CD4-positive, alpha-beta T cell treated with Interferon gamma for 1 hour (primary cell): ENCODE measurements around the gene ACAP3.

Source experiments
- DNase-seq: peaks from one replicate; pipeline ENCODE4 v3.0.0-alpha.2; 2020

Gene ACAP3

GRCh38 chr1:1307923-1308755 is at the start of gene ACAP3, which contains the start of gene PUSL1:
Gene ACAP3 (minus strand): TSS chr1:1307930. CDS start chr1:1307815, 115 bp downstream.
Gene PUSL1 (plus strand): TSS chr1:1308597. CDS start chr1:1308644, 47 bp downstream.
- peak; percentile 90 for DNase-seq

GRCh38 chr1:1356796-1357401 is 49.2 kb upstream of the ACAP3 start:
- DNase-seq, result no peak

DNA sequence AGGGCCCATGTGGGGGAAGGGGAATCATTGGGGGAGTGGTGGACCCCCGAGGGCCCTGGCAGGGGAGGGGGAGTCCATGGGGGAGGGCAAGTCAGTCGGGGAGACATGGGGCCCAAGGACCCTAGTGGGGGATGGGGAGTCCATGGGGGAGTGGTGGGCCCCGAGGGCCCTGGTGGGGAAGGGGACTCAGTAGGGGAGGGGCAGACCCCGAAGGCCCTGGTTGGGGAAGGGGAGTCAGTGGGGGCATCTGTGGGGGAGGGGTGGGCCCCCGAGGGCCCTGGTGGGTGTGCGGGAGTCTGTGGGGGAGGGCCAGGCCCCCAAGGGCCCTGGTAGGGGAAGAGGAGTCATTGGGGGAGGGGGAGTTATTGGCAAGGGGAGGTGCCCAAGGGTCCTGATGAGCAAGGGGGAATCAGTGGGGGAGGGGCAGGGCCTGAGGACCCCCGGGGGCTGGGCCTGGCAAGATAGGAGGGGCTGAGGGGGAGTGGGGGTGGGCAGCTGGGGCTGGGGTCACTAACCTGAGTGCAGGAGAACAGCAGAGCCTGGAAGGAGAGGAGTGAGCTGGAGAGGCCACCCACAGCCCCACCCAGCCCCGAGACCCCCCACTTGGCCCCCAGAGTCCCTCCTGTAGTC is 48.6 kb upstream of the ACAP3 start:
- DNase-seq, result no peak

DNA sequence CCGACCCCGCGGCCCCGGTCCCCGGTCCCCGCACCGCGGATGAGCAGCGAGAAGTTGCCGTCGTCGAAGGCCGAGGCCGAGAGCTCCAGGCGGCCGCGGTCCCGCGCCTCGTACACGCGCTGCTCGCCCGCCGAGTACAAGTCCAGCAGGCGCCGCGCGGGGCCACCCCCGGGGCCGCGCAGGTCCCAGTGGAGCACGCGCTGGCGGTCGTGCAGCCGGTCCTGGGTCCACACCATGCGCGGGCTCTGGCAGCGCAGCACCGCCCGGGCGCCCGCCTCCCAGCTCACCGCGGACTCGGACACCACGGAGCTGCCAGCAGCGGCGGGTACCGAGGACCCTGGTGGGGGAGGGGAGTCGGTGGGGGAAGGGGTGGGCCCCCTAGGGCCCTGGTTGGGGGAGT is 47.7 kb upstream of the ACAP3 start:
- DNase-seq, result no peak

DNA sequence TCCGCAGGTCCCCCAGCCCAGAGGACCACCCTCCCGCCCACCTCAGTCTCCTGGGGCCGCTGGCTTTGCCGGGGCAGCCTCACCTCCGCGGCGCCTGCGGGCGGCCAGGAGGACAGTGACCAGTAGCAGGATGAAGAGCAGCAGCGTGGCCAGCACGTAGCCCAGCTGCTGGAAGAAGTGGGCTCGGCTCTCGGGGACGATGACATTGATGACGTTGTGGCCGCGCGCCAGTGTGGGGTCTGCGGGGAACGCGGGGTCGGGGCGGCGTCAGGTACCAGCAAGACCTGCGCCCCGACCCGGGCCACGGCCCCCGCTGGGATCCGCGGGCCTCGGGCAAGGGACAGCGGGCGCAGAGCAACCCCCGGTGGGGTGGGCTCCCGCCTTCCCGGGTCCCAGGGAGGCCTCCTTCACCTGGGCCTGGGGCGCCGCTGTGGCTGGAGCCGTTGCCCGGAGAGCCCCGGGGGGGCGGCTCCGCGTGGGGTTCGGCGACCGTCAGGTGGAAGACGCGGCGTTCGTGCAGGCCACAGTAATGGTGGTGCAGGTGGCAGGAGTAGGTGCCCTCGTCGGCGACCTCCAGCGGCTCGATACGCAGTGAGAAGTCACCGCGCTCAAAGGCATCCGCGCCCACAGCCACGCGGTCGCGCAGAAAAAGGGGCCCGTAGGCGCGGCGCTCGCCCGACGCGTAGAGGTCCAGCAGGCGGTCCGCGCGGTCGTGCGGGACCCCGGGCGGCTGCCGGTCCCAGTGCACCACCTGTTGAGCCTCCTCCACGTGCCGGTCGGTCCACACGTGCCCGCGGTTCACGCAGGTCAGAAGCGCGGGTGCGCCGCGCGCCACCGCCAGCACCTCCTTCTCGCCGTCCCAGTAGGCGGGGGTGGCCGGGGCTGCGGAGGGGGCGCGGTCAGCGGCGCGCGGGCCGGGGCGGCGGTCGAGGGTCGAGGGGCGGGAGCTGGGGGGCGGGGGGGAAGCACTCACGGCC is 46.8 kb upstream of the ACAP3 start:
- DNase-seq, result no peak

DNA sequence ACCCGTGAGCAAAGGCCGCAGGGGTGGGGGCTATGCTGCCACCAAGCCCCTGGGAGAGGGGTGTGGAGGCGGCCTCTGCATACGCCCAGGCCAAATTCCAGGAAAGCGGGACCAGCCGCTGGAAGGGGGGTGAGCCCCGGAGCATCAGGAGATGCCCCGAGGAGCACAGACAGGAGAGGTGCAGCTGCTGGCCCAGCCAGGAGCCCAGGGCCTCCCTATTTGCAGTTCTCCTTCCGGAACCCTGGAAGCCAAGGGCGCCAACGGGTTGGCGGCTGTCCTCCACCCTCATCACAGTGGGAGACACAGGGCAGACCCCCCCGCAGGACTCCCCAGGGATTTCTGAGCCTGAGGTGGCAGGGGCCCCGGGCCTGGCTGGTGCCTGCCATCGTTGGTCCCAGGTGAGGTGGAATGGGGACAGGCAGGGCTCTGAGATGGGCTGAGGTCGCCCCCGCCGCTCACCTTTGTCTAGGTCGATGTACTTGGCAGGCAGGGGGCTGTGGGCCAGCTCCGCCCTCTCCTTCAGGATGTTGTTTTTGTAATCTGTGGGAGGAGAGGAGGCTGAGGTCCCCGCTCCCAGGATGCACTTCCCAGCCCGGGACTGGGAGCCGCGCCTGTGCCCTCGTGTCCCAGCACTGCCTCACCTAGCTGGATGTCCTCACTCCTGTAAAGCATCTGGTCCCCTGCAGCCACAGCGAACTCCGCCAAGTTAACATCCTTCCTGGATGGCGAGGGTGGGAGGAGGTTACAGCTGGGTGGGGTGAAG is 45.8 kb upstream of the ACAP3 start:
- DNase-seq, result no peak

DNA sequence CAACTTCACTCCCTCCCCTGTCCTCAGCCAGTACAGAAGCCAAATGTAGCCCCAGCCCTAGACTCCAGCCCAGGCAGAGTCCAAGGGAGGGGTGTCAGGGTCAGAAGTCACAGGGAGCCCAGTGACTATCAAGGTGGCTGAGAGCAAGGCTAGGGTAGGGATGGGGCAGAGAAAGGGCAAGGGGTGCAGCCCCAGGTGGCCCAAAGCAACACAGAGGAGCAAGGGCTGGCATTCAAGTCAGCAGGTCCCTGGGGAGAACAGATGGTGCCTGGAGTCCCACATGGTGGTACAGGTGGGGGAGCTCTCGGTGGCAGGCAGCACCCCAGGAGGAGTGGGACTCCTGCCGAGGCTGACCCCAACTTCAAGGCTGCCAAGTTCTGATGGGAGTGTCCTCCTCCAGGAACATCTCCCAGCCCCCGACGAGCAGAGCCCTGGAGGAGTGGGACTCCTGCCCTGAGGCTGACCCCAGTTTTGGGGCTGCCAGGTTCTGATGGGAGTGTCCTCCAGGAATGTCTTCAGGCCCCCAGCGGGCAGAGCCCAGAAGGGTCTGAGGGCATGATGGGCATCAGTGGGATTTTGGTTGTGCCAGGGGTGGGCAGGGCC is 45.2 kb upstream of the ACAP3 start:
- no peak for DNase-seq

- DNase-seq, result no peak
Measured at GRCh38 chr1:1351511-1352427, 44.0 kb upstream of the ACAP3 start.

GRCh38 chr1:1349256-1350012 is 41.7 kb upstream of the ACAP3 start, which contains the start of gene DVL1:
Gene DVL1 (minus strand): TSS chr1:1349418. CDS start chr1:1349065, 353 bp downstream.
- peak; percentile 74 for DNase-seq

- DNase-seq, result no peak
Measured at GRCh38 chr1:1348420-1349255, 40.9 kb upstream of the ACAP3 start.

GRCh38 chr1:1347663-1348419 is 40.1 kb upstream of the ACAP3 start:
- no peak for DNase-seq

DNA sequence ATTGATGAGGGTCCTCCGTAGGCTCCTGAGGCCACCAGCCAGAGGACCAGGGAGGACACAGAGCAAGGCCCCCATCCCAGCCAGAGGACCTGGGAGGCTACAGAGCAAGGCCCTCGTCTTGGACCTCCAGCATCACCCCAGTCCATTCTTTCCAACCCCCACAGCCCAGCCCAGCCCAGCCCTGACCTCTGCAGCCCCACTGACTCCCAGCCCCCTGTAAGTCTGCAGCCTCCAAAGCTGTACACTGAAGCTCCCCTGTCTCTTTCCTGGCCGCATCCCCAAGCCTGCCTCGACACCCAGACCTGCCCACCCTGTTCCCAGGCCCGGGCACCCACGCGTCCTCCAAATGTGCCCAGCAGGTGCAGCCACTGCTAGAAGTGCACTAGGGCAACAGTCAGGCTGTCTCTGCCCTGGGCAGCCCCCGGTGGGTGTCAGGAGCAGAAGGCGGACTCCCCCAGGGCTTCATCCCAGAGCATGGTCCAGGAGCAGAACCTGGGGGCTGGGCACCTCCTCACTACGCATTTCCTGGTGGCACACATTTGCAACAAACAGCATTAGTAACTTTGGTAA is 39.4 kb upstream of the ACAP3 start:
- DNase-seq, result no peak

DNA sequence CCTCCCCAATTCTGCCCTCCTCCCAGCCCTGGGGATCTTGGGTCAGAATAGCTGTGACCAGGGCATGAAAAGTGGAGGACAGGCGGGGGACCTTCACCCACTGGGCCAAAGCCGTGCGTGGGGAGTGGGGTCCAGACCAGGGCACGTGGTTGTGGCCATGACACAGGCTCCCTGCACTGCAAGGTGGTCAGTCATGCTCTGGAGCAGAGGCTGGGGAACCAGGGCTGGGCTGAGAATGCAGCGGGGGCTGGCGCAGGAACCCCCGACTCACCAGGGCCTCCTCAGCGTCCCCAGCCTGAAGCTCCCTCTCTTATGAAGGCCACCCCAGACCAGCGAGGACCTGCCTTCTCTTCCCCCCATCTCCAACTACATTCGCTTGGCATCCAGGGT is 38.8 kb upstream of the ACAP3 start:
- DNase-seq, result no peak

DNA sequence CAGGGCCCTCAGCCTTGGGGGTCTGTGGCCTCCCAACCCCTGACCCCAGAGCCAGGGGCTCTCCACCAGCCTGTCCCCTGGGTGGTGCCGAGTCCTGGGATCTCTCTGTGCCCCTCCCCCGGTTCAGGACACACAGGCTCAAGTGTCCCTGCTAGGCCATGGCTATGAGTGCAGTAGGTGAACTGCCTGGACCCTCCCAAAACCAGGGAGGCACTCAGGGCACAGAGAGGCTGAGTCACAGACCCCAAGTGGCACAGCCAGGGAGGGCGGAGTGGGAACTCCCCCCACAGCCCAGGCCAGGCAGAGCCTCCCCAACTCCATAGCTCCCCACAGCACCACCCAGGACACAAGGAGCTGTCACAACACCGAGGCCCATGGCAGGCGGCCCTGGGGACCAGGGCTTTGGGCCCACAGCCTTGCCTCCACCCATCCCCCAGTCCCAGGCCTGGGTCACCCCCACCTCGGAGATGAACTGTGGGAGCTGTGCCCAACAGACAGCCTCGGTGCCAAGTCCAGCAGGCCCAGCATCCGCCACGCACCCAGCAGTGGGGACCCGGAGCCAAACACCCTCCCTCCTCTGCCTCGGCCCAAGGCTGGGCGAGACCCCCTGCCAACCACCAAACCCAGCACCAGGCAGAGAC is 38.2 kb upstream of the ACAP3 start:
- DNase-seq, result no peak

DNA sequence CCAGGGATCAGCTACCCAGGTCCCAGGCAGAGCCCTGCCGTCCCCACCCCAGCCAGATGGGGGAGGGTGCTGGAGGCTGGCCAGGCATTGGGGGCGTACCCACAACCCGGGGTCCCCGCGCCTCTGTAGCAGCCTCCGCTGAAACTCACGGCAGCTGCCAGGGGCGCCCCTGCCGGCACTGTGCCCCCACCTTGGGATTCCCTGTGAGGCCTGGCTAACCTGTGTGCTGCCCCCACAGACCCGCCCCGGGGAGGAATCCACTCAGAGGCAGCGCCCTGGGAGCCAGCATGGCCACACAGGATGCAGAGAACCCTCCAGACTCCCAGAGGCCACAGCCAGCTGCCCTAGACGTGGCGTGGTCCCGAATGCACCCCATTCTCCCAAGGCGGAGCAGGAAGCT is 37.7 kb upstream of the ACAP3 start:
- no peak for DNase-seq

DNA sequence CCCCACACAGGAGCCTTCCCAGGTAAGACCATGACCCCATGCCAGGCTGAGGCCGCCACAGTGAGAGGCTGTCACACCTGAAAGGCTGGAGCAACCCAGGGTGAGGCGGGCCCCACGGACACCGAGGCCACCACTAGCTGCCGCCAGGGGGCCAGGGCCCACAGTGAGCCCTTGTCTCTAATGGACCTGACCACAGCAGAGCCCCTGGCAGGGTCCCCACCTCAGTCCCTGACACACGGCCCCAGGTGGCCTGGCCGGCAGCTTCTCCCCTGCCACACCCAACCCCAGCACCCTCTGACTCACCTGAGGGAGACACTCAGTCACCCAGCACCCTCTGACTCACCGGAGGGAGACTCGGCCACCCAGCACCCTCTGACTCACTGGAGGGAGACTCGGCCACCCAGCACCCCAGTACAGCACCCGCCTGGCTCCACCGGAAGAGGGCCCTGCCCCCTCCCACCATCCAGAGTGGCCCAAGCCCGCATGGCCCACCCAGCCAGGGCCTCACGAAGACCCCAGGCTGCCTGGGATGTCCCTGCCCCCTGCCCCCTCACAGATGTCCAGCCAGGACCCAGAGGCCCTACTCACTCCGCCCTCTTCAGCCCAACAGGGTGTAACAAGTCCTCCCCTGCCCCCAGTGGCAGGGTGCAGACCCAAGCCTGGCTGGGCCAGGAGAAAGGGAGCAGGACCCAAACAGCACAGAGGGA is 37.1 kb upstream of the ACAP3 start:
- no peak for DNase-seq
